ENCODE data around the gene GP5. TPM values are rescaled to one million over a fixed set of nuclear protein-coding genes. Genes with fewer than 3 reads are reported as not detected.
A peak's percentile ranks its signal among the peaks of the same experiment; 100 is the strongest.

The GP5 gene
- total and polyA plus RNA-seq, 2 of the 13 experiments (the other 11 are each of a cell fraction or from before 2014, with no cell fraction given), result not detected

GRCh38 chr3:194351080-194351672 is 47.9 kb downstream of the GP5 start, which contains the start of gene CPN2 (continued):
- no peak for TF ChIP-seq FOXO4 (CRISPR knock-in tag; conservative IDR thresholded peaks at IDR 0.05)
- no peak for TF ChIP-seq ZNF441 (CRISPR knock-in tag; IDR thresholded peaks at IDR 0.05; ENCODE audit: borderline replicate concordance)
- 0 out of 2 replicates have a peak, but pooled peaks have one; percentile 60 for TF ChIP-seq ZNF343 (CRISPR knock-in tag; IDR thresholded peaks at IDR 0.05)
- TF ChIP-seq ZNF276 (CRISPR knock-in tag; IDR thresholded peaks at IDR 0.05; ENCODE audit: low read depth), result no peak
- no peak for TF ChIP-seq PREB (CRISPR knock-in tag; IDR thresholded peaks at IDR 0.05)
- TF ChIP-seq SNAI1 (CRISPR knock-in tag; IDR thresholded peaks at IDR 0.05; ENCODE audit: borderline replicate concordance), result no peak
- peak; percentile 55 for TF ChIP-seq XRCC5 (optimal IDR thresholded peaks at IDR 0.05; ENCODE audit: low read length)
- TF ChIP-seq ZNF407 (CRISPR knock-in tag; IDR thresholded peaks at IDR 0.05; ENCODE audit: not compliant biosample characterization), result no peak
- no peak for TF ChIP-seq NFAT5 (CRISPR knock-in tag; IDR thresholded peaks at IDR 0.05)
